GM23338 (cell line): ENCODE data around the gene RHBDD2.

Source experiments
- CREB1 ChIP-seq: fragments of 250-450 bp; sonication (Bioruptor Pico); IDR thresholded peaks from 2 replicates; pipeline ENCODE4 v1.5.0; 2020; ENCODE audit warnings: low read depth, mild to moderate bottlenecking, moderate library complexity
- EZH2 ChIP-seq: fragments of 200-600 bp; sonication (generic); IDR thresholded peaks from one replicate; pipeline ENCODE4 v1.8.0; 2017; ENCODE audit warnings: antibody characterized with exemption, mild to moderate bottlenecking, low read depth; ENCODE audit not compliant: unreplicated experiment
- EZH2phosphoT487 ChIP-seq: fragments of 200-600 bp; sonication (generic); IDR thresholded peaks from one replicate; pipeline ENCODE4 v1.8.1; 2018; ENCODE audit warnings: antibody characterized with exemption; ENCODE audit not compliant: unreplicated experiment
- JUNB ChIP-seq: IDR thresholded peaks from one replicate; pipeline ENCODE4 v1.6.1; 2016; ENCODE audit warnings: antibody characterized with exemption; ENCODE audit not compliant: unreplicated experiment
- NANOG ChIP-seq: IDR thresholded peaks from 2 replicates; pipeline ENCODE4 v1.6.1; 2016; ENCODE audit warnings: antibody characterized with exemption, borderline replicate concordance
- POLR2AphosphoS5 ChIP-seq: IDR thresholded peaks from 2 replicates; pipeline ENCODE4 v1.6.1; 2016; ENCODE audit warnings: antibody characterized with exemption, low read depth
- STAT1 ChIP-seq: IDR thresholded peaks from one replicate; pipeline ENCODE4 v1.6.1; 2016; ENCODE audit warnings: antibody characterized with exemption; ENCODE audit not compliant: unreplicated experiment
- ZNF114 ChIP-seq: fragments of 250-450 bp; sonication (Bioruptor Pico); IDR thresholded peaks from 2 replicates; pipeline ENCODE4 v1.5.0; 2020; ENCODE audit warnings: mild to moderate bottlenecking, moderate library complexity
- ZNF331 ChIP-seq: fragments of 250-450 bp; sonication (Bioruptor Pico); IDR thresholded peaks from 2 replicates; pipeline ENCODE4 v1.5.0; 2020; ENCODE audit warnings: low read depth, mild to moderate bottlenecking, moderate library complexity
- TF ChIP-seq, protein P1 (sequence below), 2 experiments: fragments of 200-600 bp in 1 of 2; sonication (generic) in 1 of 2; conservative IDR thresholded peaks; 2 replicates each; pipeline versions ENCODE4 v1.5.1 to v1.6.1; 2016 to 2017; ENCODE audit warnings: antibody characterized with exemption in 2 of 2, low read depth in 2 of 2, mild to moderate bottlenecking in 2 of 2, moderate library complexity in 1 of 2
- TF ChIP-seq, protein P2 (sequence below): IDR thresholded peaks from one replicate; pipeline ENCODE4 v1.6.1; 2018; ENCODE audit warnings: antibody characterized with exemption; ENCODE audit not compliant: unreplicated experiment
- TF ChIP-seq, protein P3 (sequence below): fragments of 250-450 bp; sonication (Bioruptor Pico); IDR thresholded peaks from 2 replicates; pipeline ENCODE4 v1.5.0; 2020; ENCODE audit warnings: mild to moderate bottlenecking, moderate library complexity

DNA sequence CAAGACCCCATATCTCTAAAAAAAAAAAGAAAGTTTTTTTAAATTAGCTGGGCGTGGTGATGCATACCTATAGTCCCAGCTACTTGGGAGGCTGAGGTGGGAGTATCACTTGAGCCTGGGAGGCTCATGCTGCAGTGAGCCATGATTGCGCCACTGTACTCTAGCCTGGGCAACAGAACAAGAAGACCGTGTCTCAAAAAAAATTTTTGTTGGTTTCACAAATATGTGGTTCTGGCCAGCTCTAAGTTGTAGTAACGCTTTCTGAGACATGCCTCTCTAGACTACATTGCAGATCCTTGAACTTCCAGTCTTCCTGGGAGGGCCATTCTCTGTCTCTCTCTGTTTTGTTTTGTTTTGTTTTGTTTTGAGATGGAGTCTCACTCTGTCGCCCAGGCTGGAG is 24.6 kb upstream of the RHBDD2 start:
- TF ChIP-seq, protein P1, sequence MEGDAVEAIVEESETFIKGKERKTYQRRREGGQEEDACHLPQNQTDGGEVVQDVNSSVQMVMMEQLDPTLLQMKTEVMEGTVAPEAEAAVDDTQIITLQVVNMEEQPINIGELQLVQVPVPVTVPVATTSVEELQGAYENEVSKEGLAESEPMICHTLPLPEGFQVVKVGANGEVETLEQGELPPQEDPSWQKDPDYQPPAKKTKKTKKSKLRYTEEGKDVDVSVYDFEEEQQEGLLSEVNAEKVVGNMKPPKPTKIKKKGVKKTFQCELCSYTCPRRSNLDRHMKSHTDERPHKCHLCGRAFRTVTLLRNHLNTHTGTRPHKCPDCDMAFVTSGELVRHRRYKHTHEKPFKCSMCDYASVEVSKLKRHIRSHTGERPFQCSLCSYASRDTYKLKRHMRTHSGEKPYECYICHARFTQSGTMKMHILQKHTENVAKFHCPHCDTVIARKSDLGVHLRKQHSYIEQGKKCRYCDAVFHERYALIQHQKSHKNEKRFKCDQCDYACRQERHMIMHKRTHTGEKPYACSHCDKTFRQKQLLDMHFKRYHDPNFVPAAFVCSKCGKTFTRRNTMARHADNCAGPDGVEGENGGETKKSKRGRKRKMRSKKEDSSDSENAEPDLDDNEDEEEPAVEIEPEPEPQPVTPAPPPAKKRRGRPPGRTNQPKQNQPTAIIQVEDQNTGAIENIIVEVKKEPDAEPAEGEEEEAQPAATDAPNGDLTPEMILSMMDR (conservative IDR thresholded peaks at IDR 0.05; ENCODE audit: low read depth in 2 of 2): no peak
- TF ChIP-seq JUNB (no peak), EZH2 (no peak), EZH2phosphoT487 (no peak), STAT1 (no peak), POLR2AphosphoS5 (no peak), ZNF331 (CRISPR knock-in tag) (no peak), CREB1 (no peak), ZNF114 (CRISPR knock-in tag) (no peak), NANOG (no peak)
- TF ChIP-seq, protein P2, sequence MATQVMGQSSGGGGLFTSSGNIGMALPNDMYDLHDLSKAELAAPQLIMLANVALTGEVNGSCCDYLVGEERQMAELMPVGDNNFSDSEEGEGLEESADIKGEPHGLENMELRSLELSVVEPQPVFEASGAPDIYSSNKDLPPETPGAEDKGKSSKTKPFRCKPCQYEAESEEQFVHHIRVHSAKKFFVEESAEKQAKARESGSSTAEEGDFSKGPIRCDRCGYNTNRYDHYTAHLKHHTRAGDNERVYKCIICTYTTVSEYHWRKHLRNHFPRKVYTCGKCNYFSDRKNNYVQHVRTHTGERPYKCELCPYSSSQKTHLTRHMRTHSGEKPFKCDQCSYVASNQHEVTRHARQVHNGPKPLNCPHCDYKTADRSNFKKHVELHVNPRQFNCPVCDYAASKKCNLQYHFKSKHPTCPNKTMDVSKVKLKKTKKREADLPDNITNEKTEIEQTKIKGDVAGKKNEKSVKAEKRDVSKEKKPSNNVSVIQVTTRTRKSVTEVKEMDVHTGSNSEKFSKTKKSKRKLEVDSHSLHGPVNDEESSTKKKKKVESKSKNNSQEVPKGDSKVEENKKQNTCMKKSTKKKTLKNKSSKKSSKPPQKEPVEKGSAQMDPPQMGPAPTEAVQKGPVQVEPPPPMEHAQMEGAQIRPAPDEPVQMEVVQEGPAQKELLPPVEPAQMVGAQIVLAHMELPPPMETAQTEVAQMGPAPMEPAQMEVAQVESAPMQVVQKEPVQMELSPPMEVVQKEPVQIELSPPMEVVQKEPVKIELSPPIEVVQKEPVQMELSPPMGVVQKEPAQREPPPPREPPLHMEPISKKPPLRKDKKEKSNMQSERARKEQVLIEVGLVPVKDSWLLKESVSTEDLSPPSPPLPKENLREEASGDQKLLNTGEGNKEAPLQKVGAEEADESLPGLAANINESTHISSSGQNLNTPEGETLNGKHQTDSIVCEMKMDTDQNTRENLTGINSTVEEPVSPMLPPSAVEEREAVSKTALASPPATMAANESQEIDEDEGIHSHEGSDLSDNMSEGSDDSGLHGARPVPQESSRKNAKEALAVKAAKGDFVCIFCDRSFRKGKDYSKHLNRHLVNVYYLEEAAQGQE: no peak
- TF ChIP-seq, protein P3, sequence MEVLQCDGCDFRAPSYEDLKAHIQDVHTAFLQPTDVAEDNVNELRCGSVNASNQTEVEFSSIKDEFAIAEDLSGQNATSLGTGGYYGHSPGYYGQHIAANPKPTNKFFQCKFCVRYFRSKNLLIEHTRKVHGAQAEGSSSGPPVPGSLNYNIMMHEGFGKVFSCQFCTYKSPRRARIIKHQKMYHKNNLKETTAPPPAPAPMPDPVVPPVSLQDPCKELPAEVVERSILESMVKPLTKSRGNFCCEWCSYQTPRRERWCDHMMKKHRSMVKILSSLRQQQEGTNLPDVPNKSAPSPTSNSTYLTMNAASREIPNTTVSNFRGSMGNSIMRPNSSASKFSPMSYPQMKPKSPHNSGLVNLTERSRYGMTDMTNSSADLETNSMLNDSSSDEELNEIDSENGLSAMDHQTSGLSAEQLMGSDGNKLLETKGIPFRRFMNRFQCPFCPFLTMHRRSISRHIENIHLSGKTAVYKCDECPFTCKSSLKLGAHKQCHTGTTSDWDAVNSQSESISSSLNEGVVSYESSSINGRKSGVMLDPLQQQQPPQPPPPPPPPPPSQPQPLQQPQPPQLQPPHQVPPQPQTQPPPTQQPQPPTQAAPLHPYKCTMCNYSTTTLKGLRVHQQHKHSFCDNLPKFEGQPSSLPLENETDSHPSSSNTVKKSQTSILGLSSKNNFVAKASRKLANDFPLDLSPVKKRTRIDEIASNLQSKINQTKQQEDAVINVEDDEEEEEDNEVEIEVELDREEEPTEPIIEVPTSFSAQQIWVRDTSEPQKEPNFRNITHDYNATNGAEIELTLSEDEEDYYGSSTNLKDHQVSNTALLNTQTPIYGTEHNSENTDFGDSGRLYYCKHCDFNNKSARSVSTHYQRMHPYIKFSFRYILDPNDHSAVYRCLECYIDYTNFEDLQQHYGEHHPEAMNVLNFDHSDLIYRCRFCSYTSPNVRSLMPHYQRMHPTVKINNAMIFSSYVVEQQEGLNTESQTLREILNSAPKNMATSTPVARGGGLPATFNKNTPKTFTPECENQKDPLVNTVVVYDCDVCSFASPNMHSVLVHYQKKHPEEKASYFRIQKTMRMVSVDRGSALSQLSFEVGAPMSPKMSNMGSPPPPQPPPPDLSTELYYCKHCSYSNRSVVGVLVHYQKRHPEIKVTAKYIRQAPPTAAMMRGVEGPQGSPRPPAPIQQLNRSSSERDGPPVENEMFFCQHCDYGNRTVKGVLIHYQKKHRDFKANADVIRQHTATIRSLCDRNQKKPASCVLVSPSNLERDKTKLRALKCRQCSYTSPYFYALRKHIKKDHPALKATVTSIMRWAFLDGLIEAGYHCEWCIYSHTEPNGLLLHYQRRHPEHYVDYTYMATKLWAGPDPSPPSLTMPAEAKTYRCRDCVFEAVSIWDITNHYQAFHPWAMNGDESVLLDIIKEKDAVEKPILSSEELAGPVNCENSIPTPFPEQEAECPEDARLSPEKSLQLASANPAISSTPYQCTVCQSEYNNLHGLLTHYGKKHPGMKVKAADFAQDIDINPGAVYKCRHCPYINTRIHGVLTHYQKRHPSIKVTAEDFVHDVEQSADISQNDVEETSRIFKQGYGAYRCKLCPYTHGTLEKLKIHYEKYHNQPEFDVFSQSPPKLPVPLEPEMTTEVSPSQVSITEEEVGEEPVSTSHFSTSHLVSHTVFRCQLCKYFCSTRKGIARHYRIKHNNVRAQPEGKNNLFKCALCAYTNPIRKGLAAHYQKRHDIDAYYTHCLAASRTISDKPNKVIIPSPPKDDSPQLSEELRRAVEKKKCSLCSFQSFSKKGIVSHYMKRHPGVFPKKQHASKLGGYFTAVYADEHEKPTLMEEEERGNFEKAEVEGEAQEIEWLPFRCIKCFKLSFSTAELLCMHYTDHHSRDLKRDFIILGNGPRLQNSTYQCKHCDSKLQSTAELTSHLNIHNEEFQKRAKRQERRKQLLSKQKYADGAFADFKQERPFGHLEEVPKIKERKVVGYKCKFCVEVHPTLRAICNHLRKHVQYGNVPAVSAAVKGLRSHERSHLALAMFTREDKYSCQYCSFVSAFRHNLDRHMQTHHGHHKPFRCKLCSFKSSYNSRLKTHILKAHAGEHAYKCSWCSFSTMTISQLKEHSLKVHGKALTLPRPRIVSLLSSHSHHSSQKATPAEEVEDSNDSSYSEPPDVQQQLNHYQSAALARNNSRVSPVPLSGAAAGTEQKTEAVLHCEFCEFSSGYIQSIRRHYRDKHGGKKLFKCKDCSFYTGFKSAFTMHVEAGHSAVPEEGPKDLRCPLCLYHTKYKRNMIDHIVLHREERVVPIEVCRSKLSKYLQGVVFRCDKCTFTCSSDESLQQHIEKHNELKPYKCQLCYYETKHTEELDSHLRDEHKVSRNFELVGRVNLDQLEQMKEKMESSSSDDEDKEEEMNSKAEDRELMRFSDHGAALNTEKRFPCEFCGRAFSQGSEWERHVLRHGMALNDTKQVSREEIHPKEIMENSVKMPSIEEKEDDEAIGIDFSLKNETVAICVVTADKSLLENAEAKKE (CRISPR knock-in tag): no peak
